Ascending aorta (tissue), 2 donors: ENCODE results near the gene LY6G6F. TPM values are rescaled to one million over a fixed set of nuclear protein-coding genes. Genes with fewer than 3 reads are reported as not detected.

ENCODE experiments used
- DNase-seq, 2 donors: peaks; one replicate each; pipeline ENCODE4 v3.0.0-alpha.2; 2019; ENCODE audit warnings: low spot score in 2 of 2
- H3K27ac ChIP-seq, 2 donors: fragments of 200-600 bp; sonication (generic); one replicate each; pipeline ENCODE4 v1.5.1; 2016 to 2017; ENCODE audit warnings: mild to moderate bottlenecking in 1 of 2
- H3K27me3 ChIP-seq: fragments of 200-600 bp; sonication (generic); one replicate; pipeline ENCODE4 v1.5.1; 2017
- H3K36me3 ChIP-seq, 2 donors: fragments of 200-600 bp; sonication (generic); one replicate each; pipeline ENCODE4 v1.5.1; 2016
- H3K4me1 ChIP-seq, 2 donors: fragments of 200-600 bp; sonication (generic); one replicate each; pipeline ENCODE4 v1.5.1; 2016 to 2017; ENCODE audit warnings: mild to moderate bottlenecking in 1 of 2
- H3K4me3 ChIP-seq, 2 donors: fragments of 200-600 bp; sonication (generic); one replicate each; pipeline ENCODE4 v1.5.1; 2016 to 2017; ENCODE audit warnings: mild to moderate bottlenecking in 1 of 2
- H3K9me3 ChIP-seq, 2 donors: fragments of 200-600 bp; sonication (generic); one replicate each; pipeline ENCODE4 v1.5.1; 2016
- CTCF ChIP-seq, 3 experiments: fragments of 200-600 bp in 2 of 3; fragments of 450-650 bp in 1 of 3; sonication (generic) in 2 of 3; IDR thresholded peaks; one replicate each; pipeline ENCODE4 v1.5.1; 2016 to 2019; ENCODE audit warnings: antibody characterized with exemption in 3 of 3, mild to moderate bottlenecking in 1 of 3, moderate library complexity in 1 of 3
- intact Hi-C: fragments of 100-400 bp; cut with DNase I; formaldehyde crosslinking; loops from one replicate; pipeline ENCODE4 v1.15.1; 2023
- total RNA-seq: library from RNA; depleted of rRNA; stranded (reverse); fragments of >200 nt; gene quantifications from one replicate; pipeline ENCODE4 v1.1.0, GENCODE V29; 2016

The LY6G6F gene
- total RNA-seq, 1 donor from 2014 or later: not detected

DNA sequence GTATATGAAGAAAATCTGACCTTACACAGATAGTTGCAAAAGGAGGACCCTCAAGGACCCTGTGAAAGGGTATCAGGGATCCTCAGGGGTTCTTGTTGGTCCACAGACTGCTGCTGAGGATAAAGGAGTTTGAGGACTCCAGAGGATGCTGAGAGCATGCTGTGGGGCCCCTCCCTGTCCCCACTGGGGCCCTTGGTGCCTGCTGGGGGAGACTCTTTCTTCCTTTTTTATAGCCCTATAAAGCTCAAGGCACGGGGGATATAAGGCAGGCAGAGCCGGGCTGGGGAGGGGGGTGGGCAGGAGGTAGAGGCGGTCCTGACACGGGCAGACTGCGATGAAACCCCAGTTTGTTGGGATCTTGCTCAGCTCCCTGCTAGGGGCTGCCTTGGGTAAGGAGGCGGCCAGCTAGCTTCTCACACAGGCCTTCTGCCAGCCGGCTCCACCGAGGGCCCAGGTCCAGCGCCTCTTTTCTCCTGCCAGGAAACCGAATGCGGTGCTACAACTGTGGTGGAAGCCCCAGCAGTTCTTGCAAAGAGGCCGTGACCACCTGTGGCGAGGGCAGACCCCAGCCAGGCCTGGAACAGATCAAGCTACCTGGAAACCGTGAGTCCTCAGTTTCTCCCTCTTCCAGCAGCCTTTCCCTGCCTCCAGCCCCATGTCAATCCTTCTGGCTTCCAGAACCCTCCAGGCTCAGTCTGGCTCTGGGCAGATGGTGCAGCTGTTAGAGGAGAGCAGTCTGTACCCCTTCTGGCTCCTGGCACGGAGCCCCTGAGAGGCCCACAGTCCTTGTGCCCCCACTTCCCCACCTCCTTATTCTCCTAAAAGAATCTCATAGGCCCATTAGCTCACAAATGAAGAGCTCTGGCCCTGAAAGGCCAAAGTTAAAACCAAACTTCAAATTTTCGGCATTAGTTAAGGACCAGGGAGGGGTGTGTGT is 8.6 kb downstream of the LY6G6F start, which contains the start of gene LY6G6D:
Gene LY6G6D (plus strand): TSS at position 327 of the 937 bp plus-strand sequence. CDS start 8 bp downstream, at position 335.
- TF ChIP-seq CTCF (IDR thresholded peaks at IDR 0.05): no peak

DNA sequence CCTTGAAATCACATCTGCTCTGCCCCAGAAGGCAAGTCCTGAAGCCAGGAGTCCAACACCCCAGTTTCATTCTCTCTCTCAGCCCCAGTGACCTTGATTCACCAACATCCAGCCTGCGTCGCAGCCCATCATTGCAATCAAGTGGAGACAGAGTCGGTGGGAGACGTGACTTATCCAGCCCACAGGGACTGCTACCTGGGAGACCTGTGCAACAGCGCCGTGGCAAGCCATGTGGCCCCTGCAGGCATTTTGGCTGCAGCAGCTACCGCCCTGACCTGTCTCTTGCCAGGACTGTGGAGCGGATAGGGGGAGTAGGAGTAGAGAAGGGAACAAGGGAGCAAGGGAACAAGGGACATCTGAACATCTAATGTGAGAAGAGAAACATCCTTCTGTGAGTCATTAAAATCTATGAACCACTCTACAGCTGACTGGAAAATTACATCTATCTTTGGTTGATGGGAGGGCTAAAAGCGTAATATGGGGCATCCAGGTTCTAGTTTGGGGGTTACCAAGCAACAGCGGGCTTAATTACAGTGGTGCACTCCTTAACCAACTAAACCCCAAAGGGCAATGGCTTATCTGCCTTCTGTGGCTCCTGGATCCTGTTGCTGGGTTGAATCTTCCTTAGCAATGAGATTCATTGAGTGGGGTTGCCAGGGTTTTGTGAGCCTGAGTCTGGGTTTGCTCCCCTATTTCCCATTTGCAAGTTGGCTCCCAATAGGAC is 11.0 kb downstream of the LY6G6F start:
- no peaks in the 10 kb centered on the region for H3K4me1 ChIP-seq
- intact Hi-C loops: no loop called here
- DNase-seq: no peak
- no peak overlapping the region for H3K4me3 ChIP-seq
- no peaks in the 10 kb centered on the region for H3K27me3 ChIP-seq
- no peak for TF ChIP-seq CTCF (IDR thresholded peaks at IDR 0.05)
- no peaks in the 10 kb centered on the region for H3K9me3 ChIP-seq
- no peaks in the 10 kb centered on the region for H3K36me3 ChIP-seq
- H3K27ac ChIP-seq: no peak overlapping the region

More for the DNA sequence above, 8.6 kb downstream of the LY6G6F start, which contains the start of gene LY6G6D:
- no peaks in the 10 kb centered on the region for H3K9me3 ChIP-seq
- no peak for DNase-seq
- no peaks in the 10 kb centered on the region for H3K4me1 ChIP-seq
- no peaks in the 10 kb centered on the region for H3K36me3 ChIP-seq
- no peak within 1 kb of the TSS for H3K27ac ChIP-seq
- intact Hi-C loops: no loop called here
- no peaks in the 10 kb centered on the region for H3K27me3 ChIP-seq
- H3K4me3 ChIP-seq: no peak within 1 kb of the TSS

DNA sequence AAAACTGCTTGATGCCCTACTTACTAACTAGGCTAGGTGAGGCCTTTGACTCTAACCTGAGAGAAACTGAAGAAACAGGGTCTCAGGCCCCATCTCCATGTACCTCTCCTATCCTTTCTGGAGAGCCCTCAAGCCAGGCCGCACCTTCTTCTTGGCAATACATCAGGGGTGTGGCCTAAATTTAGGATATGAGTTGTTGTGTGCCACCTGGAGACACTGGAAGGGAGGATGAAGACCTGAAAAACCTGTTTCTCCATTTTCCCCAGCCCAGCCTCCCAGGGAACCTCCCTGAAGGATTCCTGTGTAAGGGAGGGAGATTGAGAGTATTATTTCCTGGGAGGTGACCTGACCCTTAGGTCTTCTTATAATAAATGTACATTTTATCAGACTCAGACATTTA is 11.6 kb downstream of the LY6G6F start:
- no peaks in the 10 kb centered on the region for H3K4me1 ChIP-seq
- no peaks in the 10 kb centered on the region for H3K36me3 ChIP-seq
- TF ChIP-seq CTCF (IDR thresholded peaks at IDR 0.05): no peak
- intact Hi-C loops: no loop called here
- no peak overlapping the region for H3K27ac ChIP-seq
- H3K4me3 ChIP-seq: no peak overlapping the region
- DNase-seq: no peak
- no peaks in the 10 kb centered on the region for H3K27me3 ChIP-seq
- H3K9me3 ChIP-seq: no peaks in the 10 kb centered on the region

- intact Hi-C loops: no loop called here
- Histone ChIP-seq H3K4me1 (no peaks in the 10 kb centered on the region), H3K36me3 (peaks cover 0 to 3% of the 10 kb centered on the region in 2 donors), H3K9me3 (no peaks in the 10 kb centered on the region), H3K27me3 (no peaks in the 10 kb centered on the region), H3K27ac (no peak overlapping the region), H3K4me3 (no peak overlapping the region)
- TF ChIP-seq CTCF (IDR thresholded peaks at IDR 0.05): no peak
- DNase-seq: no peak
Observed at GRCh38 chr6:31719001-31719400, 12.3 kb downstream of the LY6G6F start.

- no peaks in the 10 kb centered on the region for H3K27me3 ChIP-seq
- no peak for TF ChIP-seq CTCF (IDR thresholded peaks at IDR 0.05)
- no peaks in the 10 kb centered on the region for H3K4me1 ChIP-seq
- intact Hi-C loops: no loop called here
- H3K36me3 ChIP-seq: peaks cover 0 to 5% of the 10 kb centered on the region in 2 donors
- H3K27ac ChIP-seq: no peak overlapping the region
- no peaks in the 10 kb centered on the region for H3K9me3 ChIP-seq
- H3K4me3 ChIP-seq: no peak overlapping the region
- no peak for DNase-seq
Observed at GRCh38 chr6:31720196-31720770, 13.6 kb downstream of the LY6G6F start.
